Body of pancreas (tissue), 4 donors: ENCODE data around the gene CAPN12.
"Not testable (repeated sequence)": the region's sequence is repeated elsewhere in the genome, so short reads cannot be mapped to it uniquely, and the experiment has no call there.

Experiments used
- CTCF ChIP-seq, 7 experiments: fragments of 450-650 bp in 4 of 7; fragments of 200-600 bp in 3 of 7; sonication (generic) in 3 of 7; IDR thresholded peaks; one replicate each; pipeline ENCODE4 v1.5.1; 2016 to 2019; ENCODE audit warnings: antibody characterized with exemption in 7 of 7
- POLR2A ChIP-seq, 3 donors: fragments of 450-650 bp; IDR thresholded peaks; one replicate each; pipeline ENCODE4 v1.6.1; 2016; ENCODE audit warnings: antibody characterized with exemption in 3 of 3, mild to moderate bottlenecking in 2 of 3

GRCh38 chr19:38760805-38761517, 16.7 kb upstream of the CAPN12 start:
- TF ChIP-seq CTCF, POLR2A (IDR thresholded peaks at IDR 0.05): not testable (repeated sequence)
